Measurements from ENCODE around the gene WIPF3.

WIPF3 gene

GRCh38 chr7:29839921-29840320 lies 33.6 kb downstream of the WIPF3 start:
- no peak for TF ChIP-seq ZNF565 (CRISPR knock-in tag; conservative IDR thresholded peaks at IDR 0.05; ENCODE audit: low read depth)
- ATAC-seq, result 0 out of 3 replicates have a peak, but pooled peaks have one; percentile 15

DNA sequence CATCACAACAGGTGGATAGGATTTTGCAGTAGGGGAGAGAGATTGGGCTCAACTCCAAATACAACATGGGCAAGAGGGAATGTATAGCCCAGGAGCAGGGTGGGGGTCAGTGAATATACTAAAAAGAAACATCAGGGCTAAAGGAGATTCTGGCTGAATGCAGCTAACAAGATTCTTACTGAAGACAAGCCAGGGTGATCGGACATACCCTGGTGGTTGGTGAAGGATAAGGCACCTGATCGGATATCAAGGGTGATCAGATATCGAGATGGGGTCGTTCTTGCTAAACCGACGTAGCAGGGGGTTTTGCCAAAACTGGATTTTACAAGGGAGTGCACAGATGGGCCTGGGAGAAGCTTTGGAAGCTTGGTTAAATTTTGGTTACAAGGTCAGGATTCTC lies 34.4 kb downstream of the WIPF3 start:
- ATAC-seq, result no peak
- TF ChIP-seq BACH2 (CRISPR knock-in tag; IDR thresholded peaks at IDR 0.05; ENCODE audit: borderline replicate concordance) (no peak), ZNF70 (CRISPR knock-in tag; IDR thresholded peaks at IDR 0.05) (no peak), ZFP3 (CRISPR knock-in tag; IDR thresholded peaks at IDR 0.05) (no peak), CREB5 (CRISPR knock-in tag; IDR thresholded peaks at IDR 0.05; ENCODE audit: low read depth) (no peak), CSDC2 (CRISPR knock-in tag; IDR thresholded peaks at IDR 0.05) (no peak), OSR1 (CRISPR knock-in tag; IDR thresholded peaks at IDR 0.05) (no peak), ARNTL (CRISPR knock-in tag; IDR thresholded peaks at IDR 0.05; ENCODE audit: borderline replicate concordance, low read depth) (no peak), SNAI2 (CRISPR knock-in tag; IDR thresholded peaks at IDR 0.05) (no peak), TOX (CRISPR knock-in tag; IDR thresholded peaks at IDR 0.05; ENCODE audit: borderline replicate concordance) (no peak), ISL1 (CRISPR knock-in tag; IDR thresholded peaks at IDR 0.05) (no peak), CSRNP3 (CRISPR knock-in tag; IDR thresholded peaks at IDR 0.05) (no peak), ESRRG (CRISPR knock-in tag; IDR thresholded peaks at IDR 0.05) (no peak), ZNF565 (CRISPR knock-in tag; conservative IDR thresholded peaks at IDR 0.05; ENCODE audit: low read depth) (no peak), POU6F1 (CRISPR knock-in tag; IDR thresholded peaks at IDR 0.05; ENCODE audit: borderline replicate concordance, low read depth) (no peak), GLIS3 (CRISPR knock-in tag; IDR thresholded peaks at IDR 0.05) (no peak), RARB (CRISPR knock-in tag; IDR thresholded peaks at IDR 0.05) (no peak), PPARA (CRISPR knock-in tag; IDR thresholded peaks at IDR 0.05; ENCODE audit: borderline replicate concordance) (no peak), TCF4 (CRISPR knock-in tag; IDR thresholded peaks at IDR 0.05; ENCODE audit: borderline replicate concordance) (no peak)
- TF ChIP-seq, protein P1, sequence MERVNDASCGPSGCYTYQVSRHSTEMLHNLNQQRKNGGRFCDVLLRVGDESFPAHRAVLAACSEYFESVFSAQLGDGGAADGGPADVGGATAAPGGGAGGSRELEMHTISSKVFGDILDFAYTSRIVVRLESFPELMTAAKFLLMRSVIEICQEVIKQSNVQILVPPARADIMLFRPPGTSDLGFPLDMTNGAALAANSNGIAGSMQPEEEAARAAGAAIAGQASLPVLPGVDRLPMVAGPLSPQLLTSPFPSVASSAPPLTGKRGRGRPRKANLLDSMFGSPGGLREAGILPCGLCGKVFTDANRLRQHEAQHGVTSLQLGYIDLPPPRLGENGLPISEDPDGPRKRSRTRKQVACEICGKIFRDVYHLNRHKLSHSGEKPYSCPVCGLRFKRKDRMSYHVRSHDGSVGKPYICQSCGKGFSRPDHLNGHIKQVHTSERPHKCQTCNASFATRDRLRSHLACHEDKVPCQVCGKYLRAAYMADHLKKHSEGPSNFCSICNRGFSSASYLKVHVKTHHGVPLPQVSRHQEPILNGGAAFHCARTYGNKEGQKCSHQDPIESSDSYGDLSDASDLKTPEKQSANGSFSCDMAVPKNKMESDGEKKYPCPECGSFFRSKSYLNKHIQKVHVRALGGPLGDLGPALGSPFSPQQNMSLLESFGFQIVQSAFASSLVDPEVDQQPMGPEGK (CRISPR knock-in tag; IDR thresholded peaks at IDR 0.05; ENCODE audit: borderline replicate concordance), result no peak

- no peak for ATAC-seq
- TF ChIP-seq GLIS3 (CRISPR knock-in tag; IDR thresholded peaks at IDR 0.05) (no peak), CSRNP3 (CRISPR knock-in tag; IDR thresholded peaks at IDR 0.05) (no peak), ZNF8 (CRISPR knock-in tag; IDR thresholded peaks at IDR 0.05) (no peak), PPARA (CRISPR knock-in tag; IDR thresholded peaks at IDR 0.05; ENCODE audit: borderline replicate concordance) (no peak), OSR1 (CRISPR knock-in tag; IDR thresholded peaks at IDR 0.05) (no peak), ZC3H10 (CRISPR knock-in tag; IDR thresholded peaks at IDR 0.05) (no peak), TOX (CRISPR knock-in tag; IDR thresholded peaks at IDR 0.05; ENCODE audit: borderline replicate concordance) (no peak), ISL1 (CRISPR knock-in tag; IDR thresholded peaks at IDR 0.05) (no peak), ESRRG (CRISPR knock-in tag; IDR thresholded peaks at IDR 0.05) (no peak), CSDC2 (CRISPR knock-in tag; IDR thresholded peaks at IDR 0.05) (no peak), SNAI2 (CRISPR knock-in tag; IDR thresholded peaks at IDR 0.05) (no peak), CREB5 (CRISPR knock-in tag; IDR thresholded peaks at IDR 0.05; ENCODE audit: low read depth) (no peak), POU6F1 (CRISPR knock-in tag; IDR thresholded peaks at IDR 0.05; ENCODE audit: borderline replicate concordance, low read depth) (no peak), ZFP3 (CRISPR knock-in tag; IDR thresholded peaks at IDR 0.05) (no peak), RARB (CRISPR knock-in tag; IDR thresholded peaks at IDR 0.05) (no peak)
- TF ChIP-seq, protein P1 (CRISPR knock-in tag; IDR thresholded peaks at IDR 0.05; ENCODE audit: borderline replicate concordance), result no peak
Observed at GRCh38 chr7:29841926-29842701, 35.8 kb downstream of the WIPF3 start.

All from SK-N-SH treated with all-trans-retinoic acid at 6 μM for 48 hours (cell line).